Measurements from ENCODE around the gene PKD1.
"Not testable (repeated sequence)": the region's sequence is repeated elsewhere in the genome, so short reads cannot be mapped to it uniquely, and the experiment has no call there.

- not testable (repeated sequence) for TF ChIP-seq CTCF (IDR thresholded peaks at IDR 0.05 in 2 of 3, conservative IDR thresholded peaks at IDR 0.05 in 1 of 3; ENCODE audit: borderline replicate concordance in 1 of 3, insufficient read depth in 1 of 3, low read depth in 2 of 3, low read length in 2 of 3); POLR2AphosphoS5 (IDR thresholded peaks at IDR 0.05; ENCODE audit: low read depth, low read length); POLR2A (IDR thresholded peaks at IDR 0.05; ENCODE audit: borderline replicate concordance, extremely low read depth, insufficient read depth, insufficient read length)
These were observed 18.4 kb downstream of the PKD1 start for GRCh38 chr16:2117341-2117740.

Data from HCT116 (cell line).